Fibroblast of lung (primary cell): Measurements from ENCODE around the gene ZNF530. TPM values are rescaled to one million over a fixed set of nuclear protein-coding genes. Genes with fewer than 3 reads are reported as not detected.
A peak's percentile ranks its signal among the peaks of the same experiment; 100 is the strongest.

Source experiments
- DNase-seq, 2 donors: peaks; one replicate each; pipeline versions ENCODE4 v3.0.0 to v3.0.0-alpha.2; 2010; ENCODE audit warnings: low read depth in 2 of 2
- H2AFZ ChIP-seq: 2 replicates; pipeline ENCODE4 v1.5.1; 2012; ENCODE audit warnings: low read length, control low read depth, inconsistent platforms
- H3K27ac ChIP-seq: 2 replicates; pipeline ENCODE4 v1.5.1; 2011; ENCODE audit warnings: low read length, control low read depth; ENCODE audit not compliant: insufficient read depth
- H3K27me3 ChIP-seq: 2 replicates; pipeline ENCODE4 v1.5.1; 2011; ENCODE audit warnings: mild to moderate bottlenecking, low read length; ENCODE audit not compliant: control insufficient read depth, insufficient read depth
- H3K36me3 ChIP-seq: 2 replicates; pipeline ENCODE4 v1.5.1; 2011; ENCODE audit warnings: low read length; ENCODE audit not compliant: control insufficient read depth, insufficient read depth
- H3K4me1 ChIP-seq: 2 replicates; pipeline ENCODE4 v1.5.1; 2011; ENCODE audit warnings: low read length; ENCODE audit not compliant: control insufficient read depth, insufficient read depth; ENCODE audit errors: extremely low read depth
- H3K4me2 ChIP-seq: 2 replicates; pipeline ENCODE4 v1.5.1; 2011; ENCODE audit warnings: low read length, control low read depth; ENCODE audit not compliant: insufficient read depth; ENCODE audit errors: extremely low read depth
- H3K4me3 ChIP-seq, 4 experiments: fragments of 200-600 bp in 1 of 4; sonication (generic) in 1 of 4; replicated peaks in 1 of 4; 2 replicates each; pipeline ENCODE4 v1.5.1; 2011 to 2016; ENCODE audit warnings: low read length in 4 of 4, low read depth in 3 of 4, mild to moderate bottlenecking in 3 of 4, control low read depth in 2 of 4, inconsistent platforms in 1 of 4, mixed read lengths in 1 of 4; ENCODE audit not compliant: insufficient read depth in 1 of 4; ENCODE audit errors: control extremely low read depth in 1 of 4
- H3K79me2 ChIP-seq: 2 replicates; pipeline ENCODE4 v1.5.1; 2012; ENCODE audit warnings: mild to moderate bottlenecking, low read length, inconsistent platforms; ENCODE audit not compliant: control insufficient read depth, insufficient read depth
- H3K9ac ChIP-seq: 2 replicates; pipeline ENCODE4 v1.5.1; 2011; ENCODE audit warnings: mild to moderate bottlenecking, low read length, control low read depth; ENCODE audit not compliant: insufficient read depth
- H3K9me3 ChIP-seq: 2 replicates; pipeline ENCODE4 v1.5.1; 2012; ENCODE audit warnings: low read depth, low read length; ENCODE audit not compliant: control insufficient read depth, insufficient read depth
- H4K20me1 ChIP-seq: 2 replicates; pipeline ENCODE4 v1.5.1; 2011; ENCODE audit warnings: low read length; ENCODE audit not compliant: control insufficient read depth, insufficient read depth; ENCODE audit errors: extremely low read depth
- EZH2 ChIP-seq: IDR thresholded peaks from 2 replicates; pipeline ENCODE4 v1.5.1; 2012; ENCODE audit warnings: low read length, control low read depth, mild to moderate bottlenecking; ENCODE audit errors: missing control alignments
- polyA plus RNA-seq, 2 donors: library from polyadenylated mRNA; depleted of rRNA in 1 of 2; stranded (reverse) in 1 of 2; unstranded in 1 of 2; fragments of >200 nt; gene quantifications; 2 replicates each; pipeline ENCODE4 v1.2.1, GENCODE V29; 2011 to 2012; ENCODE audit warnings: missing spikeins in 1 of 2
- total RNA-seq: library from RNA; depleted of rRNA; stranded (reverse); fragments of >200 nt; gene quantifications from 2 replicates; pipeline ENCODE4 v1.2.1, GENCODE V29; 2014
- TF ChIP-seq, protein P1 (sequence below), 2 donors: IDR thresholded peaks in 1 of 2; conservative IDR thresholded peaks in 1 of 2; 1 replicate in 1 of 2; 2 replicates in 1 of 2; pipeline ENCODE4 v1.5.1; 2011 to 2012; ENCODE audit warnings: low read length in 2 of 2, control low read depth in 1 of 2, inconsistent platforms in 1 of 2, low read depth in 1 of 2, mild to moderate bottlenecking in 1 of 2

ZNF530 gene
- total and polyA plus RNA-seq, 2 donors (not counting 1 experiment from before 2014, with no cell fraction given) = 1.6 to 2.5 TPM

- peak; percentile 18 to 37 for DNase-seq
- H3K4me3 ChIP-seq = peak overlapping the region; percentile 77 to 91 (median 86)
- H4K20me1 ChIP-seq = no peaks in the 10 kb centered on the region
- H2AFZ ChIP-seq = no peak overlapping the region
- H3K79me2 ChIP-seq = peaks cover 5% of the 10 kb centered on the region
- TF ChIP-seq EZH2 = no peak
- TF ChIP-seq, protein P1, sequence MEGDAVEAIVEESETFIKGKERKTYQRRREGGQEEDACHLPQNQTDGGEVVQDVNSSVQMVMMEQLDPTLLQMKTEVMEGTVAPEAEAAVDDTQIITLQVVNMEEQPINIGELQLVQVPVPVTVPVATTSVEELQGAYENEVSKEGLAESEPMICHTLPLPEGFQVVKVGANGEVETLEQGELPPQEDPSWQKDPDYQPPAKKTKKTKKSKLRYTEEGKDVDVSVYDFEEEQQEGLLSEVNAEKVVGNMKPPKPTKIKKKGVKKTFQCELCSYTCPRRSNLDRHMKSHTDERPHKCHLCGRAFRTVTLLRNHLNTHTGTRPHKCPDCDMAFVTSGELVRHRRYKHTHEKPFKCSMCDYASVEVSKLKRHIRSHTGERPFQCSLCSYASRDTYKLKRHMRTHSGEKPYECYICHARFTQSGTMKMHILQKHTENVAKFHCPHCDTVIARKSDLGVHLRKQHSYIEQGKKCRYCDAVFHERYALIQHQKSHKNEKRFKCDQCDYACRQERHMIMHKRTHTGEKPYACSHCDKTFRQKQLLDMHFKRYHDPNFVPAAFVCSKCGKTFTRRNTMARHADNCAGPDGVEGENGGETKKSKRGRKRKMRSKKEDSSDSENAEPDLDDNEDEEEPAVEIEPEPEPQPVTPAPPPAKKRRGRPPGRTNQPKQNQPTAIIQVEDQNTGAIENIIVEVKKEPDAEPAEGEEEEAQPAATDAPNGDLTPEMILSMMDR (conservative IDR thresholded peaks at IDR 0.05 in 1 of 2, IDR thresholded peaks at IDR 0.05 in 1 of 2; ENCODE audit: low read depth in 1 of 2, low read length in 2 of 2) = peak; percentile 9 to 30
- H3K27me3 ChIP-seq = no peaks in the 10 kb centered on the region
- H3K4me2 ChIP-seq = peak overlapping the region; percentile 74
- no peak overlapping the region for H3K9ac ChIP-seq
- no peaks in the 10 kb centered on the region for H3K4me1 ChIP-seq
- H3K36me3 ChIP-seq = peaks cover 2% of the 10 kb centered on the region
- no peak overlapping the region for H3K27ac ChIP-seq
- H3K9me3 ChIP-seq = no peaks in the 10 kb centered on the region
Measured at GRCh38 chr19:57558525-57558924, 41.2 kb upstream of the ZNF530 start.

GRCh38 chr19:57559008-57559403, 40.7 kb upstream of the ZNF530 start:
- DNase-seq = peak in 1 of 2 donors; percentile 18
- H3K79me2 ChIP-seq = peaks cover 5% of the 10 kb centered on the region
- H3K4me3 ChIP-seq = peak overlapping the region; percentile 77 to 91 (median 86)
- no peaks in the 10 kb centered on the region for H3K27me3 ChIP-seq
- TF ChIP-seq EZH2 = no peak
- TF ChIP-seq, protein P1 (conservative IDR thresholded peaks at IDR 0.05 in 1 of 2, IDR thresholded peaks at IDR 0.05 in 1 of 2; ENCODE audit: low read depth in 1 of 2, low read length in 2 of 2) = no peak
- H3K9ac ChIP-seq = peak overlapping the region; percentile 72
- H3K4me1 ChIP-seq = no peaks in the 10 kb centered on the region
- H2AFZ ChIP-seq = peak overlapping the region; percentile 0
- no peaks in the 10 kb centered on the region for H4K20me1 ChIP-seq
- peak overlapping the region; percentile 70 for H3K27ac ChIP-seq
- peak overlapping the region; percentile 74 for H3K4me2 ChIP-seq
- H3K9me3 ChIP-seq = no peaks in the 10 kb centered on the region
- H3K36me3 ChIP-seq = peaks cover 2% of the 10 kb centered on the region

DNA sequence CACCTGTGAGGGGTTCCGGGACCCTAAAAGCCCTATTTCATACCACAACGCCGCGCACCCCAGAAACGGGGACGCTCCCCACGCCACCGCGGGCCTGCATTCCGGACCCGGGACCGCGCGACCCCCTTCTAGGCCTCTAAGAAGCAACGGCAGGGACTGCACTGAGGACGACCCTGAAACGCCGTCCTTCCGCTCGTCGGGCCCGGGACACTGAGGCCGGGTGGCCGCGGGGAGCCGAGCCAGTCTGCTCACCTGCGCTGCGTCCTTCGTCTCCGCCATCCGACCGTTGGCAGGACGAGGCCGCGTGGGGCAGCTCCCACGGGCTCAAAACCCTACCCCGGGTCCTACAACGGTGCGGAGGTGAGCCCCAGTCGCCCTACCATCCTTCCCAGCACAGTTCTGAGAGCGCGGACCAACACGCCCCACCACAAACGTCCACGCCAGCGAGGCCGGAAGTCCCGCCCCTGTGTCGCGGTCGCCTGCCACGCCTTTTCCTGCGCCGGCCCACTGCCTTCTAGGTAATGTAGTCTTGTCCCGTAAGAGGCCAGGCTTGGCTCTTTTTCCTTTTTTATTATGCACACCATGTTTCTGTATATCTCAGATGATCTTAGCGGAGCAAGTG, 40.2 kb upstream of the ZNF530 start, which contains the start of gene ZNF550:
Gene ZNF550, minus strand, starts transcription at position 460 of the 622 bp plus-strand sequence. Its CDS starts 181 bp downstream, at position 279.
- TF ChIP-seq, protein P1 (conservative IDR thresholded peaks at IDR 0.05 in 1 of 2, IDR thresholded peaks at IDR 0.05 in 1 of 2; ENCODE audit: low read depth in 1 of 2, low read length in 2 of 2) = no peak
- no peak for TF ChIP-seq EZH2
- peak within 1 kb of the TSS; percentile 72 for H3K9ac ChIP-seq
- H3K4me1 ChIP-seq = no peaks in the 10 kb centered on the region
- H3K36me3 ChIP-seq = peaks cover 2% of the 10 kb centered on the region
- H3K27ac ChIP-seq = peak within 1 kb of the TSS; percentile 70
- DNase-seq = peak; percentile 89 to 92
- H3K27me3 ChIP-seq = no peaks in the 10 kb centered on the region
- H3K4me2 ChIP-seq = peak within 1 kb of the TSS; percentile 80
- peaks cover 5% of the 10 kb centered on the region for H3K79me2 ChIP-seq
- H4K20me1 ChIP-seq = no peaks in the 10 kb centered on the region
- H3K4me3 ChIP-seq = peak within 1 kb of the TSS; percentile 77 to 91 (median 86)
- H3K9me3 ChIP-seq = no peaks in the 10 kb centered on the region
- peak within 1 kb of the TSS; percentile 91 for H2AFZ ChIP-seq
